ENCODE data around the gene SLC4A3. TPM values are rescaled to one million over a fixed set of nuclear protein-coding genes. Genes with fewer than 3 reads are reported as not detected.

Gene SLC4A3
- total RNA-seq, 1 donor from 2014 or later, result 456 TPM

DNA sequence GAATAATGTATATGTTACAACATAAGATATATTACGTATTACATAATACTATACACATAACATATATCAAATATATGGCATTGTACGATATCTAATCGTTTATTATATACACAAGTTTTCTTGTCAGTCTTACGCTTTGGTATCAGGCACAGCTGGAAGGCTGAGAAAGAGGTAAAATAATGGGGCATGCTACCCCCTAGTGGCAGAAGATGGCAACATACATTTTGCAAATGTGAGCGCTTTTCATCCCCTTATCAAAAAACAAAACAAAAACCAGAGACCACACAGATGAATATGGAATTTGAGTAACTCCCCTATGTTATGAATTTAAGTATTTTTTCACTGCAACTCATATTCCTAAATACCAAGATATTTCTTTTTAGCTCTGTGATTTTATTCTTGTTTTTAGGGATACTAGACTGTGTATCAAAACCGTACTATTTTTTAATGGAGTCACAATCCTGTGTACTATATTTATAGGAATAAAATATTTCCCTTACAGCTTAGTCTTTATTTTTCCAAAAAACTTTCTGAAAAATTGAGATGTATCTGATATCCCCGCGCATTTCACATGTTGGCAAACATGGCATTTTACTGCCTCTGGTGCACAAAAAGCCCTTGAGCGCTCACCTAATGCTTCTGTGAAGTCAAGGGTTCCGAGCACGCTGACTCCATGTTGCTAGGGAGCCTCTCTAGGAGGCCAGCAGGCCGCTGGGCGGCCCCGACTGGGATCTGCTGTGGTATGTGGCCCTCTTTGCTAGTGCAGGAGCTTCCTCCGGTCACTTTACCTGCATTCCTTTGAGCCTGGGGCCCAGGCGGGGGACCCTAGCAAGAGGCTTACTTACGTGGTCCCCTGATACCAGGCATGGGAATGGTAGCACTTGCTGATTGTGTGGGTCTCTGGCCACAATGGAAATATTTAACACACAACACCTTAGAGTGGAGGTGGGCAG is 62.5 kb downstream of the SLC4A3 start:
- no peak for DNase-seq
- intact Hi-C loops (cut with micrococcal nuclease), result no loop called here
- ATAC-seq, result peak; percentile 70

DNA sequence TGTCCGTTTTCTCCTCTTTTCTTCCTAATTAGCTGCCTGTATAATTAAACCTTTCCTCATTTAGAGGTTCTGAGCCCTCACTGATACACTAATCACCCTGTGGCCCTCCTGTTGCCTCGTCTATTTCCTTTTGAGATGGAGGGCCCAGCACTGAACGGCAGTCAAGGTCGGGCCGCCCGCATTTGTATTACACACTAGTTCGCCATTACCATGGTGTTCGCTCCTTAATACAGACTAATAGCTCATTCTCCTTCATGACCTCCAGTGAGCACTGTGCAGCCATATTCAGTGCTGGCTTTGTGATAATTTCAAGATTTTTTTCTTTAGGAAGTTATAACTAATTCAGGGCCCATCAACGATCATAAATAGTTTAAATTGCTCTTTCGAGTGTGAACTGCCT is 64.1 kb downstream of the SLC4A3 start:
- ATAC-seq, result no peak
- intact Hi-C loops (cut with micrococcal nuclease), result no loop called here

More for the DNA sequence above, 64.1 kb downstream of the SLC4A3 start:
- DNase-seq, result no peak

Other genes with a start within 250 kb of the SLC4A3 start
- gene DNPEP, start 239.7 kb upstream of the SLC4A3 start, total RNA-seq, result 74.8 TPM
- 14,457 TPM for gene DES, start 209.3 kb upstream of the SLC4A3 start, total RNA-seq
- gene SPEG, start 192.8 kb upstream of the SLC4A3 start, total RNA-seq, result 111 TPM
- 21.6 TPM for gene GMPPA, start 128.7 kb upstream of the SLC4A3 start, total RNA-seq
- not detected for gene ASIC4, start 113.1 kb upstream of the SLC4A3 start, total RNA-seq
- 93.1 TPM for gene CHPF, start 83.8 kb upstream of the SLC4A3 start, total RNA-seq
- 1.7 TPM for gene TMEM198, start 83.6 kb upstream of the SLC4A3 start, total RNA-seq
- 190 TPM for gene OBSL1, start 56.1 kb upstream of the SLC4A3 start, total RNA-seq
- 1.5 TPM for gene INHA, start 55.3 kb upstream of the SLC4A3 start, total RNA-seq
- gene STK11IP, start 29.8 kb upstream of the SLC4A3 start, total RNA-seq, result 14.0 TPM

Data from left ventricle myocardium superior (tissue), 1 donor.